Mammary epithelial cell (primary cell): Measurements from ENCODE around the gene PLAAT3.

Source experiments
- CTCF ChIP-seq, 2 donors: IDR thresholded peaks in 1 of 2; conservative IDR thresholded peaks in 1 of 2; 2 replicates each; pipeline ENCODE4 v1.5.1; 2011 to 2012; ENCODE audit warnings: inconsistent platforms in 2 of 2, low read length in 2 of 2, mild to moderate bottlenecking in 2 of 2, control low read depth in 1 of 2, low read depth in 1 of 2; ENCODE audit not compliant: insufficient read depth in 1 of 2; ENCODE audit errors: extremely low read depth in 1 of 2
- EZH2 ChIP-seq: IDR thresholded peaks from 2 replicates; pipeline ENCODE4 v1.6.1; 2012; ENCODE audit warnings: low read length, inconsistent platforms, borderline replicate concordance

DNA sequence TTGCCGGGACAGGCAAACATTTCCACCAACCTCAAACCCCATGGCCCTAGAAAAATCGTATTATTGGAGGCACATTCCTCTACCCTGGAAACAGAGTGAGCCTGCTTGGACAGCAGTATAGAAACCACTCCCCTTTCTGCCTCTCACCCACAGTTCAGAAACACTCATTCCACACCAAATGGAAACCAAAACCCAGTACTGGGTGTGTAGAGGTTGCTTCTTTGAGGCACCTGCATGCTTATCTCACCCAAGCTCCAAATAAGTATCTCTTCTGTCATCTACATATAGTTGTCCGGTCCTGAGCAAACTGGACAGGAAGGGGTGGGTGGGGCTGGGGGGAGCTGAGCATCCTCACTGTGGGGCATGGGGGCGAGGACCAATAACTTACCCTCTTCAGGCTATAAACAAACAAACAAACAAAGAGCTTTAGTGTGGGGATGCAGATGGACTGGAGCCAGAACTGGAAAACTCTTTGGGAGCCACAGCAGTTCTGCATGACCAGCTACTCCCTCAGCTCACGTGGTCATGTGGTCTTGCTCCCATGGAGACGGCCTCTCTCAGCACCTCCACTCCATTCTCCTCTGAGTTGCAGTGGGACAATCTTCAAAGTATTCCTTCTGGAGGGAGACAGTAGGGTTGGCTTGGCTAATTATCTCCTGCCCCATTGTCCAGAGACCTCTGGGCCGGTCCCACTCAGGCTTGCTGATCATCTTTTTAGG lies 50.0 kb downstream of the PLAAT3 start:
- TF ChIP-seq CTCF (conservative IDR thresholded peaks at IDR 0.05 in 1 of 2, IDR thresholded peaks at IDR 0.05 in 1 of 2; ENCODE audit: extremely low read depth in 1 of 2, insufficient read depth in 1 of 2, low read depth in 1 of 2, low read length in 2 of 2) (no peak), EZH2 (no peak)
